ENCODE measurements around the gene TIMD4.

GRCh38 chr5:156963125-156963524 is at the start of gene TIMD4:
- TF ChIP-seq POLR2A (IDR thresholded peaks at IDR 0.05), result no peak
- TF ChIP-seq, protein P1, sequence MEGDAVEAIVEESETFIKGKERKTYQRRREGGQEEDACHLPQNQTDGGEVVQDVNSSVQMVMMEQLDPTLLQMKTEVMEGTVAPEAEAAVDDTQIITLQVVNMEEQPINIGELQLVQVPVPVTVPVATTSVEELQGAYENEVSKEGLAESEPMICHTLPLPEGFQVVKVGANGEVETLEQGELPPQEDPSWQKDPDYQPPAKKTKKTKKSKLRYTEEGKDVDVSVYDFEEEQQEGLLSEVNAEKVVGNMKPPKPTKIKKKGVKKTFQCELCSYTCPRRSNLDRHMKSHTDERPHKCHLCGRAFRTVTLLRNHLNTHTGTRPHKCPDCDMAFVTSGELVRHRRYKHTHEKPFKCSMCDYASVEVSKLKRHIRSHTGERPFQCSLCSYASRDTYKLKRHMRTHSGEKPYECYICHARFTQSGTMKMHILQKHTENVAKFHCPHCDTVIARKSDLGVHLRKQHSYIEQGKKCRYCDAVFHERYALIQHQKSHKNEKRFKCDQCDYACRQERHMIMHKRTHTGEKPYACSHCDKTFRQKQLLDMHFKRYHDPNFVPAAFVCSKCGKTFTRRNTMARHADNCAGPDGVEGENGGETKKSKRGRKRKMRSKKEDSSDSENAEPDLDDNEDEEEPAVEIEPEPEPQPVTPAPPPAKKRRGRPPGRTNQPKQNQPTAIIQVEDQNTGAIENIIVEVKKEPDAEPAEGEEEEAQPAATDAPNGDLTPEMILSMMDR (IDR thresholded peaks at IDR 0.05), result no peak

Measured in prostate gland (tissue), 2 donors.